A549 (cell line): ENCODE measurements around the gene TMPRSS4. TPM values are rescaled to one million over a fixed set of nuclear protein-coding genes. Genes with fewer than 3 reads are reported as not detected.

Experiments
- ATAC-seq, 2 experiments: fragments of 200-7000 bp in 1 of 2; fragments of >200 bp in 1 of 2; cut with Nextera tagmentation in 1 of 2; cut with Tn5 transposase in 1 of 2; 3 replicates each; pipeline versions ENCODE4 v1.8.0 to v1.9.1; 2018 to 2020; ENCODE audit warnings: mild to moderate bottlenecking in 1 of 2, moderate library complexity in 1 of 2
- CTCF ChIA-PET: fragments of 300-600 bp; sonication (Branson Sonifier 250); formaldehyde crosslinking; extraction: SDS; loops from one replicate; lab custom pipeline; 2021; ENCODE audit warnings: antibody characterized with exemption, inconsistent platforms; lab: Yijun Ruan, JAX
- POLR2A ChIA-PET: fragments of 350-600 bp; formaldehyde crosslinking; extraction: SDS; loops from one replicate; lab custom pipeline; 2021; ENCODE audit warnings: antibody characterized with exemption, inconsistent platforms; lab: Yijun Ruan, JAX
- DNase-seq, 2 experiments: peaks; one replicate each; pipeline versions ENCODE4 v3.0.0 to v3.0.0-alpha.2; 2011 to 2016; ENCODE audit warnings: low read depth in 1 of 2, low spot score in 1 of 2
- FAIRE-seq: peaks from 2 replicates; lab custom pipeline; 2011; peaks lifted over from hg19 to GRCh38; lab: Jason Lieb, UNC
- H3K27ac ChIP-seq, 2 experiments: fragments of >200 bp; sonication (Bioruptor Twin); formaldehyde crosslinking; 3 replicates each; pipeline ENCODE4 v1.5.1; 2016 to 2017
- H3K4me1 ChIP-seq: fragments of >200 bp; sonication (Bioruptor Twin); formaldehyde crosslinking; 3 replicates; pipeline ENCODE4 v1.6.1; 2016
- H3K4me2 ChIP-seq: fragments of >200 bp; sonication (Bioruptor Twin); formaldehyde crosslinking; 3 replicates; pipeline ENCODE4 v1.6.1; 2016
- H3K4me3 ChIP-seq: fragments of >200 bp; sonication (Bioruptor Twin); formaldehyde crosslinking; 3 replicates; pipeline ENCODE4 v1.5.1; 2016
- H3K9me3 ChIP-seq: fragments of >200 bp; sonication (Bioruptor Twin); formaldehyde crosslinking; 3 replicates; pipeline ENCODE4 v1.6.1; 2016
- CBX8 ChIP-seq: fragments of 200-600 bp; sonication (generic); IDR thresholded peaks from 2 replicates; pipeline ENCODE4 v1.6.1; 2016
- CEBPB ChIP-seq, 2 experiments: fragments of >200 bp in 1 of 2; sonication (Bioruptor Twin) in 1 of 2; formaldehyde crosslinking in 1 of 2; IDR thresholded peaks; 2 replicates each; pipeline ENCODE4 v1.6.1; 2012 to 2016
- CHD2 ChIP-seq: fragments of 150-350 bp; IDR thresholded peaks from 2 replicates; pipeline ENCODE4 v1.6.1; 2014; ENCODE audit warnings: low read length; ENCODE audit not compliant: partially characterized antibody
- CHD4 ChIP-seq: fragments of 200-600 bp; sonication (generic); IDR thresholded peaks from 2 replicates; pipeline ENCODE4 v1.6.1; 2016; ENCODE audit warnings: antibody characterized with exemption, mild to moderate bottlenecking, borderline replicate concordance
- CTCF ChIP-seq: fragments of >200 bp; sonication (Bioruptor Twin); formaldehyde crosslinking; IDR thresholded peaks from 3 replicates; pipeline ENCODE4 v1.5.1; 2016
- EHF ChIP-seq: fragments of 250-450 bp; sonication (Bioruptor Pico); IDR thresholded peaks from 2 replicates; pipeline ENCODE4 v1.5.0; 2020; ENCODE audit warnings: mild to moderate bottlenecking
- ESRRA ChIP-seq: fragments of 150-350 bp; IDR thresholded peaks from 2 replicates; pipeline ENCODE4 v1.6.1; 2014; ENCODE audit warnings: mild to moderate bottlenecking, low read length, borderline replicate concordance
- HDAC2 ChIP-seq: fragments of 200-600 bp; sonication (generic); IDR thresholded peaks from 2 replicates; pipeline ENCODE4 v1.6.1; 2016
- HEYL ChIP-seq: fragments of 250-450 bp; sonication (Bioruptor Pico); IDR thresholded peaks from 2 replicates; pipeline ENCODE4 v1.8.0; 2021; ENCODE audit warnings: mild to moderate bottlenecking, moderate library complexity
- KDM1A ChIP-seq: fragments of 200-600 bp; sonication (generic); IDR thresholded peaks from 2 replicates; pipeline ENCODE4 v1.6.1; 2016; ENCODE audit warnings: low read depth, mild to moderate bottlenecking
- MYC ChIP-seq: IDR thresholded peaks from 2 replicates; pipeline ENCODE4 v1.6.1; 2012; ENCODE audit warnings: mild to moderate bottlenecking, inconsistent platforms, low read length, improper control_type of control experiment, borderline replicate concordance
- NPAS2 ChIP-seq: fragments of 250-450 bp; sonication (Bioruptor Pico); IDR thresholded peaks from 2 replicates; pipeline ENCODE4 v1.8.0; 2022; ENCODE audit warnings: mild to moderate bottlenecking, moderate library complexity, borderline replicate concordance
- PBX3 ChIP-seq: IDR thresholded peaks from 2 replicates; pipeline ENCODE4 v1.6.1; 2012
- RAD21 ChIP-seq, 2 experiments: fragments of >200 bp in 1 of 2; sonication (Bioruptor Twin) in 1 of 2; formaldehyde crosslinking in 1 of 2; IDR thresholded peaks in 1 of 2; conservative IDR thresholded peaks in 1 of 2; 2 replicates in 1 of 2; 3 replicates in 1 of 2; pipeline ENCODE4 v1.6.1; 2012 to 2018; ENCODE audit warnings: inconsistent platforms in 1 of 2
- RFX5 ChIP-seq: fragments of 450-650 bp; IDR thresholded peaks from 2 replicates; pipeline ENCODE4 v1.7.1; 2014; ENCODE audit warnings: antibody characterized with exemption, mild to moderate bottlenecking, moderate library complexity
- RNF2 ChIP-seq: fragments of 200-600 bp; sonication (generic); IDR thresholded peaks from 2 replicates; pipeline ENCODE4 v1.6.1; 2016; ENCODE audit warnings: low read depth, mild to moderate bottlenecking, antibody characterized with exemption, moderate library complexity, borderline replicate concordance
- SMC3 ChIP-seq: fragments of >200 bp; sonication (Bioruptor Twin); formaldehyde crosslinking; IDR thresholded peaks from 3 replicates; pipeline ENCODE4 v1.6.1; 2018; ENCODE audit warnings: inconsistent platforms
- SREBF2 ChIP-seq: fragments of 450-650 bp; IDR thresholded peaks from 2 replicates; pipeline ENCODE4 v1.6.1; 2014; ENCODE audit warnings: mild to moderate bottlenecking, moderate library complexity
- TP53 ChIP-seq: fragments of 250-450 bp; sonication (Bioruptor Pico); IDR thresholded peaks from 2 replicates; pipeline ENCODE4 v1.5.0; 2021; ENCODE audit warnings: mild to moderate bottlenecking, moderate library complexity
- ZC3H11A ChIP-seq: fragments of 450-650 bp; IDR thresholded peaks from 2 replicates; pipeline ENCODE4 v1.6.1; 2014; ENCODE audit warnings: antibody characterized with exemption, mild to moderate bottlenecking
- ZFP36 ChIP-seq: fragments of 450-650 bp; IDR thresholded peaks from 2 replicates; pipeline ENCODE4 v1.6.1; 2014; ENCODE audit warnings: borderline replicate concordance; ENCODE audit not compliant: partially characterized antibody
- ZSCAN20 ChIP-seq: fragments of 250-450 bp; sonication (Bioruptor Pico); IDR thresholded peaks from 2 replicates; pipeline ENCODE4 v1.8.0; 2022; ENCODE audit warnings: mild to moderate bottlenecking, moderate library complexity
- WGBS: methylation state at CpG from one replicate; pipeline ENCODE4 v1.1.6; 2017; ENCODE audit errors: missing lambda C conversion rate; 5-methylcytosine and 5-hydroxymethylcytosine counted together
- polyA plus RNA-seq, 4 experiments: library from polyadenylated mRNA; depleted of rRNA in 3 of 4; stranded (reverse); fragments of >200 nt; fragmentation: RNase III in 1 of 4; extraction: RNeasy Plus Mini Kit Qiagen cat#74134 plus additional on column Dnase treatment in 1 of 4; gene quantifications; 2 replicates in 3 of 4; 3 replicates in 1 of 4; pipeline ENCODE4 v1.2.3, GENCODE V29; 2011 to 2017
- TF ChIP-seq, protein P1 (sequence below): IDR thresholded peaks from 2 replicates; pipeline ENCODE4 v1.6.1; 2012
- TF ChIP-seq, protein P2 (sequence below): fragments of >200 bp; sonication (Bioruptor Twin); formaldehyde crosslinking; IDR thresholded peaks from 3 replicates; pipeline ENCODE4 v1.6.1; 2016
- TF ChIP-seq, protein P3 (sequence below): fragments of 450-650 bp; IDR thresholded peaks from 2 replicates; pipeline ENCODE4 v1.6.1; 2014; ENCODE audit warnings: antibody characterized with exemption

Gene TMPRSS4
- polyA plus RNA-seq, 2 of the 4 experiments (the other 2 are of a cell fraction) = not detected

DNA sequence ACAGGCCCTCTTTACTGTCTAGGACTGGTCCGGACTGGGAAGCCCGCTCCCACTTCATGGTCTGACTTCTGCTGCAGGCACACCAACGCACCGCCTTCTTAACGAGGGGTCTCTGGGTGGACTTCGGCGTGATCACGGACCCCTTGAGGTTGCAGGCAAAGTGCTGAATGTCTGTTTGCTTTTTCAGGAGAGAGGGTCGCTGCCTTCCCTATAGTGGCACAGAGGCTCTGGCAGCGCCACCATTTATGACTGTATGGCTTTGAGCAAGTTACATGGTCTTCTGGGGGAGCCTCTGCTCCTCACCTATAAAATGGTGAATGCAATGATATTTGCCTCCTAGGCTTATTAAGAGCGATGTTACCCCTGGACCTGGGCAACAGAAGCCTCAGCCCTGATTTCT lies 77.1 kb downstream of the TMPRSS4 start:
- no peaks in the 10 kb centered on the region for H3K9me3 ChIP-seq
- 86% methylated on average over 4 of the region's 11 CpGs for WGBS
- no peak for TF ChIP-seq KDM1A
- no peak for TF ChIP-seq ZFP36
- TF ChIP-seq PBX3 = no peak
- TF ChIP-seq SREBF2 = no peak
- no peak for TF ChIP-seq ZC3H11A
- TF ChIP-seq SMC3 = no peak
- TF ChIP-seq, protein P1, sequence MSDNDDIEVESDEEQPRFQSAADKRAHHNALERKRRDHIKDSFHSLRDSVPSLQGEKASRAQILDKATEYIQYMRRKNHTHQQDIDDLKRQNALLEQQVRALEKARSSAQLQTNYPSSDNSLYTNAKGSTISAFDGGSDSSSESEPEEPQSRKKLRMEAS = no peak
- TF ChIP-seq CEBPB (IDR thresholded peaks at IDR 0.05) = no peak
- TF ChIP-seq TP53 (CRISPR knock-in tag) = no peak
- H3K4me2 ChIP-seq = no peak overlapping the region
- FAIRE-seq (no peak), ATAC-seq (no peak), DNase-seq (no peak)
- H3K27ac ChIP-seq = no peak overlapping the region
- ChIA-PET CTCF (no interaction called here), POLR2A (no interaction called here)
- no peak overlapping the region for H3K4me3 ChIP-seq
- H3K4me1 ChIP-seq = no peaks in the 10 kb centered on the region; the same call in 2 of the 3 replicates

GRCh38 chr11:118154641-118155040 lies 77.8 kb downstream of the TMPRSS4 start:
- no peak for DNase-seq
- CTCF ChIA-PET = interaction anchor here (2.1 to 7.1 kb wide), 3 partner anchors 10 to 16 kb away, joined by 5 to 76 read pairs (median 14); no protein-coding TSS in a partner anchor
- TF ChIP-seq ESRRA (no peak), RAD21 (conservative IDR thresholded peaks at IDR 0.05 in 1 of 2, IDR thresholded peaks at IDR 0.05 in 1 of 2) (no peak), ZFP36 (no peak), RFX5 (no peak), SMC3 (no peak), HDAC2 (no peak), HEYL (no peak), CHD4 (no peak), CTCF (no peak), CHD2 (no peak), KDM1A (no peak)
- TF ChIP-seq, protein P2, sequence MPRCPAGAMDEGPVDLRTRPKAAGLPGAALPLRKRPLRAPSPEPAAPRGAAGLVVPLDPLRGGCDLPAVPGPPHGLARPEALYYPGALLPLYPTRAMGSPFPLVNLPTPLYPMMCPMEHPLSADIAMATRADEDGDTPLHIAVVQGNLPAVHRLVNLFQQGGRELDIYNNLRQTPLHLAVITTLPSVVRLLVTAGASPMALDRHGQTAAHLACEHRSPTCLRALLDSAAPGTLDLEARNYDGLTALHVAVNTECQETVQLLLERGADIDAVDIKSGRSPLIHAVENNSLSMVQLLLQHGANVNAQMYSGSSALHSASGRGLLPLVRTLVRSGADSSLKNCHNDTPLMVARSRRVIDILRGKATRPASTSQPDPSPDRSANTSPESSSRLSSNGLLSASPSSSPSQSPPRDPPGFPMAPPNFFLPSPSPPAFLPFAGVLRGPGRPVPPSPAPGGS = no peak
- TF ChIP-seq, all 56 proteins: peak for 0

GRCh38 chr11:118155776-118156530 lies 79.1 kb downstream of the TMPRSS4 start:
- CTCF ChIA-PET = interaction anchor here (0.7 to 7.1 kb wide), 6 partner anchors 11 to 197 kb away, joined by 3 to 76 read pairs (median 6); no protein-coding TSS in a partner anchor
- ATAC-seq (peak in 1 of 2 experiments; percentile 9; a peak in 1 of 6 replicates), DNase-seq (no peak), FAIRE-seq (no peak)
- TF ChIP-seq RNF2 (no peak), ZSCAN20 (CRISPR knock-in tag) (no peak), CBX8 (no peak), CHD4 (no peak), NPAS2 (CRISPR knock-in tag) (no peak), EHF (CRISPR knock-in tag) (no peak), MYC (no peak), HDAC2 (no peak)
- TF ChIP-seq, protein P2 = no peak
- TF ChIP-seq, protein P3, sequence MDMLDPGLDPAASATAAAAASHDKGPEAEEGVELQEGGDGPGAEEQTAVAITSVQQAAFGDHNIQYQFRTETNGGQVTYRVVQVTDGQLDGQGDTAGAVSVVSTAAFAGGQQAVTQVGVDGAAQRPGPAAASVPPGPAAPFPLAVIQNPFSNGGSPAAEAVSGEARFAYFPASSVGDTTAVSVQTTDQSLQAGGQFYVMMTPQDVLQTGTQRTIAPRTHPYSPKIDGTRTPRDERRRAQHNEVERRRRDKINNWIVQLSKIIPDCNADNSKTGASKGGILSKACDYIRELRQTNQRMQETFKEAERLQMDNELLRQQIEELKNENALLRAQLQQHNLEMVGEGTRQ = no peak
- POLR2A ChIA-PET = no interaction called here
- no peak overlapping the region for H3K4me3 ChIP-seq
- H3K9me3 ChIP-seq = no peaks in the 10 kb centered on the region
- H3K4me1 ChIP-seq = no peaks in the 10 kb centered on the region; the same call in 2 of the 3 replicates
- WGBS = 46% methylated on average over 6 of the region's 11 CpGs
- peak overlapping the region; percentile 36; the same call in 1 of the 3 replicates for H3K4me2 ChIP-seq
- no peak overlapping the region for H3K27ac ChIP-seq

More at GRCh38 chr11:118154641-118155040, 77.8 kb downstream of the TMPRSS4 start:
- H3K4me2 ChIP-seq = no peak overlapping the region
- no peak for ATAC-seq
- H3K4me1 ChIP-seq = no peaks in the 10 kb centered on the region; the same call in 2 of the 3 replicates
- POLR2A ChIA-PET = no interaction called here
- H3K4me3 ChIP-seq = no peak overlapping the region
- no peaks in the 10 kb centered on the region for H3K9me3 ChIP-seq
- H3K27ac ChIP-seq = no peak overlapping the region
- WGBS = 71% methylated on average over 1 of the region's 1 CpG
- FAIRE-seq = no peak
